Measurements from ENCODE around the gene AUTS2. TPM values are rescaled to one million over a fixed set of nuclear protein-coding genes. Genes with fewer than 3 reads are reported as not detected.

The AUTS2 gene
- total and polyA plus RNA-seq, 10 donors = 6.1 to 54.8 (median 29.1) TPM

GRCh38 chr7:70318511-70318910 lies 720.2 kb downstream of the AUTS2 start:
- Histone ChIP-seq H3K27ac (no peak overlapping the region), H3K4me1 (no peaks in the 10 kb centered on the region), H3K27me3 (replicated peaks in 1 of 7) (no peaks in the 10 kb centered on the region), H3K36me3 (no peaks in the 10 kb centered on the region), H3K4me3 (no peak overlapping the region), H3K9me3 (no peaks in the 10 kb centered on the region)
- 76 to 91% (median 82%) methylated on average over 1 of the region's 1 CpG for WGBS, 5 donors
- no peak for DNase-seq
- intact Hi-C loops (cut with DNase I; ENCODE audit: low total_unique reads) = no loop called here
- TF ChIP-seq POLR2AphosphoS5 (IDR thresholded peaks at IDR 0.05) = no peak
- TF ChIP-seq POLR2A (IDR thresholded peaks at IDR 0.05) = no peak
- TF ChIP-seq CTCF (IDR thresholded peaks at IDR 0.05 in 8 of 11, conservative IDR thresholded peaks at IDR 0.05 in 3 of 11) = no peak

- intact Hi-C loops (cut with DNase I; ENCODE audit: low total_unique reads) = no loop called here
- no peaks in the 10 kb centered on the region for H3K27me3 ChIP-seq (replicated peaks in 1 of 7)
- no peaks in the 10 kb centered on the region for H3K9me3 ChIP-seq
- 82 to 97% (median 87%) methylated on average over 2 of the region's 2 CpGs for WGBS, 5 donors
- no peaks in the 10 kb centered on the region for H3K4me1 ChIP-seq
- DNase-seq = no peak
- no peak overlapping the region for H3K27ac ChIP-seq
- H3K4me3 ChIP-seq = no peak overlapping the region
- TF ChIP-seq POLR2AphosphoS5 (IDR thresholded peaks at IDR 0.05) (no peak), CTCF (IDR thresholded peaks at IDR 0.05 in 8 of 11, conservative IDR thresholded peaks at IDR 0.05 in 3 of 11) (no peak), POLR2A (IDR thresholded peaks at IDR 0.05) (no peak)
- no peaks in the 10 kb centered on the region for H3K36me3 ChIP-seq
Measured at GRCh38 chr7:70319057-70319456, 720.8 kb downstream of the AUTS2 start.

- Histone ChIP-seq H3K9me3 (no peaks in the 10 kb centered on the region), H3K4me3 (no peak overlapping the region), H3K36me3 (no peaks in the 10 kb centered on the region), H3K27ac (no peak overlapping the region), H3K4me1 (no peaks in the 10 kb centered on the region), H3K27me3 (replicated peaks in 1 of 7) (no peaks in the 10 kb centered on the region)
- intact Hi-C loops (cut with DNase I; ENCODE audit: low total_unique reads) = no loop called here
- no peak for DNase-seq
- no peak for TF ChIP-seq POLR2AphosphoS5 (IDR thresholded peaks at IDR 0.05)
- TF ChIP-seq POLR2A (IDR thresholded peaks at IDR 0.05) = no peak
- no peak for TF ChIP-seq CTCF (IDR thresholded peaks at IDR 0.05 in 8 of 11, conservative IDR thresholded peaks at IDR 0.05 in 3 of 11)
- 92 to 96% (median 95%) methylated on average over 6 of the region's 6 CpGs for WGBS, 5 donors
Measured at GRCh38 chr7:70321016-70321590, 722.8 kb downstream of the AUTS2 start.

GRCh38 chr7:70322856-70323255 lies 724.6 kb downstream of the AUTS2 start:
- no peak for TF ChIP-seq CTCF (IDR thresholded peaks at IDR 0.05 in 8 of 11, conservative IDR thresholded peaks at IDR 0.05 in 3 of 11)
- TF ChIP-seq POLR2A (IDR thresholded peaks at IDR 0.05) = no peak
- intact Hi-C loops (cut with DNase I; ENCODE audit: low total_unique reads) = no loop called here
- WGBS, 5 donors = 84 to 94% (median 88%) methylated on average over 1 of the region's 1 CpG
- no peaks in the 10 kb centered on the region for H3K9me3 ChIP-seq
- no peak for DNase-seq
- H3K36me3 ChIP-seq = no peaks in the 10 kb centered on the region
- no peak overlapping the region for H3K4me3 ChIP-seq
- no peak overlapping the region for H3K27ac ChIP-seq
- H3K4me1 ChIP-seq = no peaks in the 10 kb centered on the region
- no peaks in the 10 kb centered on the region for H3K27me3 ChIP-seq (replicated peaks in 1 of 7)

Measured in spleen (tissue), 11 donors.